Loucy (cell line): Measurements from ENCODE around the gene TOMM40L.
A peak's percentile ranks its signal among the peaks of the same experiment; 100 is the strongest.

Experiments used
- H2AFZ ChIP-seq: fragments of 200-600 bp; sonication (generic); 2 replicates; pipeline ENCODE4 v1.6.0; 2016; ENCODE audit warnings: antibody characterized with exemption, mild to moderate bottlenecking, low read length, moderate library complexity
- H3F3A ChIP-seq: fragments of 200-600 bp; 2 replicates; pipeline ENCODE4 v1.6.0; 2016; ENCODE audit warnings: antibody characterized with exemption, low read depth, mild to moderate bottlenecking
- H3K27me3 ChIP-seq: fragments of 200-600 bp; sonication (generic); 2 replicates; pipeline ENCODE4 v1.6.1; 2014; ENCODE audit warnings: low read length, mild to moderate bottlenecking; ENCODE audit not compliant: insufficient read depth, poor library complexity, severe bottlenecking
- H3K36me3 ChIP-seq: fragments of 200-600 bp; sonication (generic); 2 replicates; pipeline ENCODE4 v1.6.1; 2016; ENCODE audit warnings: low read length; ENCODE audit not compliant: insufficient read depth
- H3K4me1 ChIP-seq: fragments of 200-600 bp; sonication (generic); 2 replicates; pipeline ENCODE4 v1.5.1; 2014; ENCODE audit warnings: low read length, mild to moderate bottlenecking; ENCODE audit not compliant: insufficient read depth, poor library complexity, severe bottlenecking
- H3K4me2 ChIP-seq: fragments of 200-600 bp; sonication (generic); 2 replicates; pipeline ENCODE4 v1.6.0; 2014; ENCODE audit warnings: antibody characterized with exemption, low read length, low read depth, mild to moderate bottlenecking; ENCODE audit not compliant: poor library complexity, severe bottlenecking
- H3K4me3 ChIP-seq: fragments of 200-600 bp; sonication (generic); 2 replicates; pipeline ENCODE4 v1.5.1; 2014; ENCODE audit warnings: low read length, mild to moderate bottlenecking, mixed read lengths; ENCODE audit not compliant: poor library complexity, severe bottlenecking
- H3K79me2 ChIP-seq: fragments of 200-600 bp; sonication (generic); 2 replicates; pipeline ENCODE4 v1.6.1; 2014; ENCODE audit warnings: low read length; ENCODE audit not compliant: insufficient read depth
- H3K9ac ChIP-seq: fragments of 200-600 bp; sonication (generic); 2 replicates; pipeline ENCODE4 v1.6.0; 2014; ENCODE audit warnings: mild to moderate bottlenecking, low read depth, low read length, moderate library complexity; ENCODE audit not compliant: poor library complexity, severe bottlenecking
- H3K9me2 ChIP-seq: fragments of 200-600 bp; sonication (generic); replicated peaks from 2 replicates; pipeline ENCODE4 v1.6.1; 2016; ENCODE audit warnings: low read depth, low read length, mixed read lengths
- H3K9me3 ChIP-seq: fragments of 200-600 bp; sonication (generic); 2 replicates; pipeline ENCODE4 v1.6.1; 2014; ENCODE audit warnings: mild to moderate bottlenecking, antibody characterized with exemption, low read length, low read depth; ENCODE audit not compliant: insufficient read depth
- H4K20me1 ChIP-seq: fragments of 200-600 bp; sonication (generic); 2 replicates; pipeline ENCODE4 v1.6.0; 2014; ENCODE audit warnings: antibody characterized with exemption, low read length, mild to moderate bottlenecking; ENCODE audit not compliant: insufficient read depth, poor library complexity, severe bottlenecking
- EZH2phosphoT487 ChIP-seq: fragments of 200-600 bp; IDR thresholded peaks from 2 replicates; pipeline ENCODE4 v1.6.1; 2018; ENCODE audit warnings: antibody characterized with exemption, mild to moderate bottlenecking, moderate library complexity, borderline replicate concordance
- TF ChIP-seq, protein P1 (sequence below): fragments of 200-600 bp; sonication (generic); conservative IDR thresholded peaks from 2 replicates; pipeline ENCODE4 v1.5.1; 2014; ENCODE audit warnings: mild to moderate bottlenecking, antibody characterized with exemption, low read length

The TOMM40L gene

DNA sequence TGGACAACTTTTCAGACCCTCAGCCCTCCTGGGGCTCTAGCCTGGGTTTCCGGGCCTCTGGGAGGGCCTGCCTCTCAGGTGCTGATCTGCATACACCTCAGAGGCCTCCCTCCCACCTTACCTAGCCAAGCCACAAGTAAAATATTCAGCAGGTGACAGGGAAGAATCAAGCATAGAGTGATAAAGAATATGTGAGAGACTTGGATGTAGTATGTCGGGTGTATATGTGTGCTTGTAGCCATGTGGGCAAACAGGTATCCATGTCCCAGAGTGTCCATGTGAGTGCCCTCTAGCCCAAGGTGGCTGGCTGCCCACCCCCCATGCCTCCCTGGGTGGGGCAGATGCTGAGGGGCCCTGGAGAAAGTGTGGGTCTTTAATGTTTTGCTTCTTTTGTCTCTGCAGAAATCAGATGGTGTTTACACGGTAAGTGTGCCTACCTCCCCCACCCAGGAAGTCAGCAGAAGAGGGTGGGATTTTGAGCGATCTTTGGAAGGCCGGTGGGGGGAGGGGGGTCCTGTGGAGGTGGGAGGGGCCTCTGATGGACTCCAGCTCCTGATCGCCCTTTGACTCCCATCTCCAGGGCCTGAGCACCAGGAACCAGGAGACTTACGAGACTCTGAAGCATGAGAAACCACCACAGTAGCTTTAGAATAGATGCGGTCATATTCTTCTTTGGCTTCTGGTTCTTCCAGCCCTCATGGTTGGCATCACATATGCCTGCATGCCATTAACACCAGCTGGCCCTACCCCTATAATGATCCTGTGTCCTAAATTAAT lies 7.4 kb upstream of the TOMM40L start:
- Histone ChIP-seq H3F3A (peaks cover 3% of the 10 kb centered on the region; the same call in 1 of the 2 replicates), H2AFZ (no peak overlapping the region), H3K9ac (no peak overlapping the region), H3K9me2 (no peaks in the 10 kb centered on the region), H3K4me2 (peak overlapping the region; percentile 45), H3K4me3 (no peak overlapping the region), H3K36me3 (peaks cover 11% of the 10 kb centered on the region; the same call in 1 of the 2 replicates), H4K20me1 (no peaks in the 10 kb centered on the region), H3K4me1 (peaks cover 24% of the 10 kb centered on the region), H3K79me2 (no peaks in the 10 kb centered on the region), H3K27me3 (no peaks in the 10 kb centered on the region), H3K9me3 (no peaks in the 10 kb centered on the region)
- TF ChIP-seq, protein P1, sequence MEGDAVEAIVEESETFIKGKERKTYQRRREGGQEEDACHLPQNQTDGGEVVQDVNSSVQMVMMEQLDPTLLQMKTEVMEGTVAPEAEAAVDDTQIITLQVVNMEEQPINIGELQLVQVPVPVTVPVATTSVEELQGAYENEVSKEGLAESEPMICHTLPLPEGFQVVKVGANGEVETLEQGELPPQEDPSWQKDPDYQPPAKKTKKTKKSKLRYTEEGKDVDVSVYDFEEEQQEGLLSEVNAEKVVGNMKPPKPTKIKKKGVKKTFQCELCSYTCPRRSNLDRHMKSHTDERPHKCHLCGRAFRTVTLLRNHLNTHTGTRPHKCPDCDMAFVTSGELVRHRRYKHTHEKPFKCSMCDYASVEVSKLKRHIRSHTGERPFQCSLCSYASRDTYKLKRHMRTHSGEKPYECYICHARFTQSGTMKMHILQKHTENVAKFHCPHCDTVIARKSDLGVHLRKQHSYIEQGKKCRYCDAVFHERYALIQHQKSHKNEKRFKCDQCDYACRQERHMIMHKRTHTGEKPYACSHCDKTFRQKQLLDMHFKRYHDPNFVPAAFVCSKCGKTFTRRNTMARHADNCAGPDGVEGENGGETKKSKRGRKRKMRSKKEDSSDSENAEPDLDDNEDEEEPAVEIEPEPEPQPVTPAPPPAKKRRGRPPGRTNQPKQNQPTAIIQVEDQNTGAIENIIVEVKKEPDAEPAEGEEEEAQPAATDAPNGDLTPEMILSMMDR, result no peak
- TF ChIP-seq EZH2phosphoT487, result no peak

- Histone ChIP-seq H2AFZ (no peak overlapping the region), H3K9ac (no peak overlapping the region), H3F3A (peaks cover 3% of the 10 kb centered on the region; the same call in 1 of the 2 replicates), H3K4me1 (peaks cover 24% of the 10 kb centered on the region), H3K9me2 (no peaks in the 10 kb centered on the region), H3K4me3 (no peak overlapping the region), H3K9me3 (no peaks in the 10 kb centered on the region), H3K36me3 (peaks cover 3% of the 10 kb centered on the region; the same call in 1 of the 2 replicates), H3K4me2 (no peak overlapping the region), H3K27me3 (no peaks in the 10 kb centered on the region), H3K79me2 (no peaks in the 10 kb centered on the region), H4K20me1 (no peaks in the 10 kb centered on the region)
- no peak for TF ChIP-seq EZH2phosphoT487
- TF ChIP-seq, protein P1, result no peak
These were observed 6.6 kb upstream of the TOMM40L start for GRCh38 chr1:161219078-161219892.

- no peak for TF ChIP-seq EZH2phosphoT487
- TF ChIP-seq, protein P1, result no peak
- H4K20me1 ChIP-seq, result no peaks in the 10 kb centered on the region
- H3F3A ChIP-seq, result peaks cover 3% of the 10 kb centered on the region; the same call in 1 of the 2 replicates
- no peak overlapping the region for H2AFZ ChIP-seq
- H3K9ac ChIP-seq, result no peak overlapping the region
- no peaks in the 10 kb centered on the region for H3K9me2 ChIP-seq
- H3K4me2 ChIP-seq, result no peak overlapping the region
- H3K4me3 ChIP-seq, result no peak overlapping the region
- no peaks in the 10 kb centered on the region for H3K9me3 ChIP-seq
- H3K79me2 ChIP-seq, result no peaks in the 10 kb centered on the region
- peaks cover 24% of the 10 kb centered on the region for H3K4me1 ChIP-seq
- no peaks in the 10 kb centered on the region for H3K36me3 ChIP-seq
- no peaks in the 10 kb centered on the region for H3K27me3 ChIP-seq
These were observed 5.9 kb upstream of the TOMM40L start for GRCh38 chr1:161220002-161220401.
